Activated CD8-positive, alpha-beta T cell treated with anti-CD3 and anti-CD28 coated beads, Interleukin-2, amount 10 ng/mL, durations not matched to agents 7 days and 5 days (primary cell): ENCODE data around the gene TTC36. TPM values are rescaled to one million over a fixed set of nuclear protein-coding genes. Genes with fewer than 3 reads are reported as not detected.
"Not testable (repeated sequence)": the region's sequence is repeated elsewhere in the genome, so short reads cannot be mapped to it uniquely, and the experiment has no call there.

Experiments
- ATAC-seq: fragments of 150-1000 bp; cut with Tn5 transposase; one replicate; pipeline ENCODE4 v1.10.0; 2021; ENCODE audit warnings: moderate library complexity
- CTCF ChIA-PET: fragments of 350-600 bp; sonication (Branson Sonifier 250); formaldehyde crosslinking; loops from one replicate; lab custom pipeline; 2021; ENCODE audit warnings: antibody characterized with exemption; lab: Charles Lee
- POLR2A ChIA-PET: fragments of 350-600 bp; sonication (Branson Sonifier 250); formaldehyde crosslinking; loops from one replicate; lab custom pipeline; 2021; ENCODE audit warnings: antibody characterized with exemption; lab: Charles Lee
- DNase-seq: peaks from one replicate; pipeline ENCODE4 v3.0.0-alpha.2; 2020
- H3K27ac Mint-ChIP-seq: one replicate; pipeline ENCODE4 v1.8.0; 2021; ENCODE audit warnings: mild to moderate bottlenecking, mixed read lengths
- H3K27me3 Mint-ChIP-seq: one replicate; pipeline ENCODE4 v1.8.0; 2021; ENCODE audit warnings: low read depth, mixed read lengths
- H3K36me3 Mint-ChIP-seq: one replicate; pipeline ENCODE4 v1.8.0; 2021; ENCODE audit warnings: low read depth, mixed read lengths
- H3K4me1 Mint-ChIP-seq: one replicate; pipeline ENCODE4 v1.8.0; 2021; ENCODE audit warnings: low read depth, mixed read lengths
- H3K4me3 Mint-ChIP-seq: one replicate; pipeline ENCODE4 v1.8.0; 2021; ENCODE audit warnings: mild to moderate bottlenecking, mixed read lengths
- H3K9me3 Mint-ChIP-seq: one replicate; pipeline ENCODE4 v1.8.0; 2022; ENCODE audit warnings: mixed read lengths; ENCODE audit not compliant: insufficient read depth
- total RNA-seq, 2 experiments: library from RNA; stranded (reverse); gene quantifications; one replicate each; pipeline ENCODE4 v1.2.3, GENCODE V29; 2021

Gene TTC36
- total RNA-seq = under 1 TPM; 0.37 to 0.99 TPM

GRCh38 chr11:118527109-118527508 is at the start of gene TTC36:
Gene TTC36 (plus strand): TSS chr11:118527474. CDS start chr11:118527495, 21 bp downstream.
- Mint-ChIP-seq H3K4me1 (peaks cover 24% of the 10 kb centered on the region), H3K9me3 (no peaks in the 10 kb centered on the region), H3K36me3 (peaks cover 19% of the 10 kb centered on the region), H3K4me3 (no peak within 1 kb of the TSS), H3K27me3 (no peaks in the 10 kb centered on the region), H3K27ac (peak within 1 kb of the TSS; percentile 60)
- no peak for ATAC-seq
- POLR2A ChIA-PET = interaction anchor here (1.1 to 1.2 kb wide), 2 partner anchors 128 to 428 kb away, joined by 3 read pairs; no protein-coding TSS in a partner anchor
- CTCF ChIA-PET = interaction anchor here (1.3 kb wide), 1 partner anchor 40 kb away, joined by 3 read pairs; no protein-coding TSS in a partner anchor
- DNase-seq = no peak

- H3K36me3 Mint-ChIP-seq = peaks cover 65% of the 10 kb centered on the region
- not testable (repeated sequence) for H3K27ac Mint-ChIP-seq
These were observed 46.0 kb upstream of the TTC36 start for GRCh38 chr11:118481238-118481637.

GRCh38 chr11:118484405-118484804 is 42.9 kb upstream of the TTC36 start:
- Mint-ChIP-seq H3K4me1 (no peaks in the 10 kb centered on the region), H3K27ac (no peak overlapping the region), H3K9me3 (no peaks in the 10 kb centered on the region), H3K36me3 (peaks cover 54% of the 10 kb centered on the region), H3K27me3 (no peaks in the 10 kb centered on the region), H3K4me3 (no peak overlapping the region)
- ATAC-seq = no peak
- ChIA-PET POLR2A (no interaction called here), CTCF (interaction anchor here (0.7 to 1.0 kb wide), 2 partner anchors 49 to 84 kb away, joined by 3 read pairs; no protein-coding TSS in a partner anchor)
- no peak for DNase-seq

More at GRCh38 chr11:118481238-118481637, 46.0 kb upstream of the TTC36 start:
- H3K4me1 Mint-ChIP-seq, H3K4me3 Mint-ChIP-seq, POLR2A ChIA-PET, DNase-seq, ATAC-seq, H3K27me3 Mint-ChIP-seq, H3K9me3 Mint-ChIP-seq: not testable (repeated sequence)
- CTCF ChIA-PET = interaction anchor here (1.0 to 1.6 kb wide), 2 partner anchors 40 to 47 kb away, joined by 3 read pairs; no protein-coding TSS in a partner anchor

- Mint-ChIP-seq H3K27ac (no peak overlapping the region), H3K9me3 (no peaks in the 10 kb centered on the region), H3K4me1 (no peaks in the 10 kb centered on the region), H3K27me3 (no peaks in the 10 kb centered on the region), H3K36me3 (peaks cover 53% of the 10 kb centered on the region), H3K4me3 (no peak overlapping the region)
- POLR2A ChIA-PET = no interaction called here
- ATAC-seq (no peak), DNase-seq (no peak)
- CTCF ChIA-PET = interaction anchor here (0.7 to 1.0 kb wide), 2 partner anchors 50 to 85 kb away, joined by 3 read pairs; no protein-coding TSS in a partner anchor
These were observed 42.0 kb upstream of the TTC36 start for GRCh38 chr11:118485273-118485672.

GRCh38 chr11:118488480-118489109 is 38.7 kb upstream of the TTC36 start:
- peak; percentile 86 for DNase-seq
- Mint-ChIP-seq H3K9me3 (no peaks in the 10 kb centered on the region), H3K27ac (no peak overlapping the region), H3K27me3 (no peaks in the 10 kb centered on the region), H3K4me3 (no peak overlapping the region), H3K4me1 (no peaks in the 10 kb centered on the region), H3K36me3 (peaks cover 51% of the 10 kb centered on the region)
- POLR2A ChIA-PET = no interaction called here
- ATAC-seq = peak; percentile 64
- CTCF ChIA-PET = interaction anchor here (0.7 to 1.8 kb wide), 24 partner anchors 11 to 193 kb away, joined by 3 to 18 read pairs (median 3); partner anchors contain the start of gene ATP5MG

- ChIA-PET CTCF (interaction anchor here (1.1 to 1.4 kb wide), 4 partner anchors 10 to 195 kb away, joined by 3 to 4 read pairs (median 4); no protein-coding TSS in a partner anchor), POLR2A (no interaction called here)
- H3K27ac Mint-ChIP-seq = no peak overlapping the region
- H3K4me1 Mint-ChIP-seq = no peaks in the 10 kb centered on the region
- no peak for DNase-seq
- no peak for ATAC-seq
- peaks cover 54% of the 10 kb centered on the region for H3K36me3 Mint-ChIP-seq
- no peaks in the 10 kb centered on the region for H3K9me3 Mint-ChIP-seq
- H3K27me3 Mint-ChIP-seq = no peaks in the 10 kb centered on the region
- no peak overlapping the region for H3K4me3 Mint-ChIP-seq
These were observed 36.2 kb upstream of the TTC36 start for GRCh38 chr11:118491041-118491440.

- CTCF ChIA-PET = interaction anchor here (1.4 kb wide), 1 partner anchor 9 kb away, joined by 3 read pairs; no protein-coding TSS in a partner anchor
- H3K9me3 Mint-ChIP-seq = no peaks in the 10 kb centered on the region
- no peaks in the 10 kb centered on the region for H3K27me3 Mint-ChIP-seq
These were observed 29.4 kb upstream of the TTC36 start for GRCh38 chr11:118497831-118498230.

GRCh38 chr11:118503216-118503615 is 24.1 kb upstream of the TTC36 start:
- ChIA-PET POLR2A (no interaction called here), CTCF (interaction anchor here (1.0 kb wide), 1 partner anchor 15 kb away, joined by 3 read pairs; no protein-coding TSS in a partner anchor)
- Mint-ChIP-seq H3K4me3 (no peak overlapping the region), H3K4me1 (no peaks in the 10 kb centered on the region), H3K36me3 (peaks cover 81% of the 10 kb centered on the region), H3K9me3 (no peaks in the 10 kb centered on the region), H3K27me3 (no peaks in the 10 kb centered on the region), H3K27ac (no peak overlapping the region)
- DNase-seq (no peak), ATAC-seq (no peak)

More at GRCh38 chr11:118497831-118498230, 29.4 kb upstream of the TTC36 start:
- Mint-ChIP-seq H3K4me3 (no peak overlapping the region), H3K36me3 (peaks cover 68% of the 10 kb centered on the region), H3K4me1 (no peaks in the 10 kb centered on the region), H3K27ac (no peak overlapping the region)
- ATAC-seq (no peak), DNase-seq (no peak)
- POLR2A ChIA-PET = no interaction called here

GRCh38 chr11:118511601-118512000 is 15.7 kb upstream of the TTC36 start:
- POLR2A ChIA-PET = no interaction called here
- H3K36me3 Mint-ChIP-seq = peaks cover 61% of the 10 kb centered on the region
- DNase-seq (no peak), ATAC-seq (no peak)
- H3K4me3 Mint-ChIP-seq = no peak overlapping the region
- no peaks in the 10 kb centered on the region for H3K27me3 Mint-ChIP-seq
- no peak overlapping the region for H3K27ac Mint-ChIP-seq
- no peaks in the 10 kb centered on the region for H3K9me3 Mint-ChIP-seq
- CTCF ChIA-PET = no interaction called here
- peaks cover 7% of the 10 kb centered on the region for H3K4me1 Mint-ChIP-seq

GRCh38 chr11:118514103-118514502 is 13.2 kb upstream of the TTC36 start:
- POLR2A ChIA-PET = no interaction called here
- CTCF ChIA-PET = no interaction called here
- Mint-ChIP-seq H3K4me3 (no peak overlapping the region), H3K27me3 (no peaks in the 10 kb centered on the region), H3K27ac (peak overlapping the region; percentile 64), H3K4me1 (peaks cover 7% of the 10 kb centered on the region), H3K9me3 (no peaks in the 10 kb centered on the region), H3K36me3 (peaks cover 62% of the 10 kb centered on the region)
- DNase-seq (peak; percentile 37), ATAC-seq (peak; percentile 71)

GRCh38 chr11:118519549-118519948 is 7.7 kb upstream of the TTC36 start:
- ChIA-PET CTCF (no interaction called here), POLR2A (no interaction called here)
- no peak for DNase-seq
- H3K4me3 Mint-ChIP-seq = no peak overlapping the region
- H3K9me3 Mint-ChIP-seq = no peaks in the 10 kb centered on the region
- H3K4me1 Mint-ChIP-seq = no peaks in the 10 kb centered on the region
- ATAC-seq = no peak
- no peak overlapping the region for H3K27ac Mint-ChIP-seq
- peaks cover 65% of the 10 kb centered on the region for H3K36me3 Mint-ChIP-seq
- H3K27me3 Mint-ChIP-seq = no peaks in the 10 kb centered on the region

- ChIA-PET POLR2A (no interaction called here), CTCF (interaction anchor here (0.7 kb wide), 1 partner anchor 13 kb away, joined by 3 read pairs; no protein-coding TSS in a partner anchor)
- Mint-ChIP-seq H3K4me3 (no peak overlapping the region), H3K27ac (no peak overlapping the region), H3K27me3 (no peaks in the 10 kb centered on the region), H3K4me1 (peaks cover 2% of the 10 kb centered on the region), H3K36me3 (peaks cover 54% of the 10 kb centered on the region), H3K9me3 (no peaks in the 10 kb centered on the region)
- no peak for ATAC-seq
- no peak for DNase-seq
These were observed 5.4 kb upstream of the TTC36 start for GRCh38 chr11:118521892-118522311.
